Erythroblast (primary cell): ENCODE results near the gene NPC1L1.

ENCODE experiments used
- GATA1 ChIP-seq: IDR thresholded peaks from 2 replicates; pipeline ENCODE4 v1.6.1; 2011; ENCODE audit warnings: low read depth, mild to moderate bottlenecking, control low read depth, low read length, moderate library complexity
- POLR2A ChIP-seq: IDR thresholded peaks from 2 replicates; pipeline ENCODE4 v1.6.1; 2011; ENCODE audit warnings: mild to moderate bottlenecking, low read length

GRCh38 chr7:44520574-44520973 is 20.6 kb downstream of the NPC1L1 start:
- TF ChIP-seq POLR2A (no peak), GATA1 (no peak)
